Heart left ventricle (tissue), 13 donors: ENCODE measurements around the gene GDNF.

Experiments used
- POLR2A ChIP-seq, 2 donors: fragments of 450-650 bp; IDR thresholded peaks; one replicate each; pipeline ENCODE4 v1.6.1; 2017; ENCODE audit warnings: antibody characterized with exemption in 2 of 2, mild to moderate bottlenecking in 2 of 2, moderate library complexity in 2 of 2
- TF ChIP-seq, protein P1 (sequence below), 12 donors: fragments of 200-600 bp; sonication (generic) in 4 of 12; IDR thresholded peaks; one replicate each; pipeline versions ENCODE4 v1.5.0 to v1.8.0; 2018 to 2022; ENCODE audit warnings: antibody characterized with exemption in 12 of 12, mild to moderate bottlenecking in 5 of 12
- donor health status: ischemic (EF 13 %, LVEDD 7.1; RV severe dilation, severe dysfunction).
- donor health status: DM: no; HTN: yes; CAD: no.
- donor health status: DM: no; HTN: no; CAD: no.
- donor health status: ischemic (EF 25% LVEDD 6.9; RV normal size, moderate dysfunction).
- donor health status: ischemic (EF 25% LVEDD 5.7; RV mildly dilated, moderate dysfunction).
- donor health status: ischemic (EF 35%, LVEDD 5.7; RV mildly dilated, moderate dysfunction).
- donor health status: nonischemic (EF 11% LVEDD 7.7; RV severe dilation, severe dysfunction).
- donor health status: DM: yes; HTN: yes; CAD: no.
- donor health status: PGD.
- donor health status: ischemic (EF 29% LVEDD 5.4; RV normal size, mild dysfunction).
- donor health status: nonischemic (EF 23%, LVEDD 6.1; RV moderate dilation, normal function).

DNA sequence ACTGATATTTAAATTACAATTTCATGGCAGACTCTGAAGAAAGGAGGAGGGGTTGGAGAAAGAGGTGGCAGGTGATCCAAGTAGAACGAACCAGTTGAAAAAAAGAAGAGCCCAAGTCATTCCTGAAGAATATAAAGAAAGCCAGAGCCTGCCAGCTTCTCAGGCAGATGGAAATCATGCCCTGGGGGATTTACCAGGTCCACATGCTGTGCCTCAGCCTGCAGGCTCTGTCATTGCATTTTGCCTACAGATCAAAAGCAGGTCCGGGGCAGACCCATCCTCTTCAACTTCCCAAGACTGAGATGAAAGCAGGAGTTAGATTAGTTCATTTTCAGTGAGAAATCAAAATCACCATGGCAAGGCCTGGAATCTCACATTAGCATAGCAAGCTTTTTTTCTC, 48.5 kb downstream of the GDNF start:
- TF ChIP-seq, protein P1, sequence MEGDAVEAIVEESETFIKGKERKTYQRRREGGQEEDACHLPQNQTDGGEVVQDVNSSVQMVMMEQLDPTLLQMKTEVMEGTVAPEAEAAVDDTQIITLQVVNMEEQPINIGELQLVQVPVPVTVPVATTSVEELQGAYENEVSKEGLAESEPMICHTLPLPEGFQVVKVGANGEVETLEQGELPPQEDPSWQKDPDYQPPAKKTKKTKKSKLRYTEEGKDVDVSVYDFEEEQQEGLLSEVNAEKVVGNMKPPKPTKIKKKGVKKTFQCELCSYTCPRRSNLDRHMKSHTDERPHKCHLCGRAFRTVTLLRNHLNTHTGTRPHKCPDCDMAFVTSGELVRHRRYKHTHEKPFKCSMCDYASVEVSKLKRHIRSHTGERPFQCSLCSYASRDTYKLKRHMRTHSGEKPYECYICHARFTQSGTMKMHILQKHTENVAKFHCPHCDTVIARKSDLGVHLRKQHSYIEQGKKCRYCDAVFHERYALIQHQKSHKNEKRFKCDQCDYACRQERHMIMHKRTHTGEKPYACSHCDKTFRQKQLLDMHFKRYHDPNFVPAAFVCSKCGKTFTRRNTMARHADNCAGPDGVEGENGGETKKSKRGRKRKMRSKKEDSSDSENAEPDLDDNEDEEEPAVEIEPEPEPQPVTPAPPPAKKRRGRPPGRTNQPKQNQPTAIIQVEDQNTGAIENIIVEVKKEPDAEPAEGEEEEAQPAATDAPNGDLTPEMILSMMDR (IDR thresholded peaks at IDR 0.05), result no peak
- TF ChIP-seq POLR2A (IDR thresholded peaks at IDR 0.05), result no peak
